GM04504 (cell line): ENCODE data around the gene TMEM170A.
"Not testable (repeated sequence)": the region's sequence is repeated elsewhere in the genome, so short reads cannot be mapped to it uniquely, and the experiment has no call there.

Experiments
- DNase-seq: peaks from one replicate; pipeline ENCODE4 v3.0.0-alpha.2; 2012; ENCODE audit warnings: low read depth

Gene TMEM170A

GRCh38 chr16:75481475-75481874 lies 17.0 kb upstream of the TMEM170A start:
- DNase-seq, result no peak

GRCh38 chr16:75479421-75479990 lies 15.0 kb upstream of the TMEM170A start:
- DNase-seq, result no peak

GRCh38 chr16:75478480-75479345 lies 14.2 kb upstream of the TMEM170A start:
- DNase-seq, result no peak

- no peak for DNase-seq
Measured at GRCh38 chr16:75477680-75478473, 13.4 kb upstream of the TMEM170A start.

GRCh38 chr16:75476817-75477216 lies 12.3 kb upstream of the TMEM170A start:
- no peak for DNase-seq

- no peak for DNase-seq
Measured at GRCh38 chr16:75475420-75475847, 10.9 kb upstream of the TMEM170A start.

- no peak for DNase-seq
Measured at GRCh38 chr16:75472908-75473877, 8.7 kb upstream of the TMEM170A start.

GRCh38 chr16:75471723-75472633 lies 7.5 kb upstream of the TMEM170A start:
- DNase-seq, result no peak

GRCh38 chr16:75466760-75467159 lies 2.3 kb upstream of the TMEM170A start:
- no peak for DNase-seq

- not testable (repeated sequence) for DNase-seq
Measured at GRCh38 chr16:75463389-75464121, 934 bp downstream of the TMEM170A start.

GRCh38 chr16:75462806-75463205 lies 1.7 kb downstream of the TMEM170A start:
- DNase-seq, result no peak

- DNase-seq, result no peak
Measured at GRCh38 chr16:75461575-75461974, 2.9 kb downstream of the TMEM170A start.

- no peak for DNase-seq
Measured at GRCh38 chr16:75460446-75460845, 4.0 kb downstream of the TMEM170A start.

GRCh38 chr16:75459691-75460090 lies 4.8 kb downstream of the TMEM170A start:
- DNase-seq, result no peak

GRCh38 chr16:75458439-75458838 lies 6.0 kb downstream of the TMEM170A start:
- DNase-seq, result no peak

- DNase-seq, result no peak
Measured at GRCh38 chr16:75458029-75458428, 6.5 kb downstream of the TMEM170A start.

- DNase-seq, result no peak
Measured at GRCh38 chr16:75457485-75458021, 6.9 kb downstream of the TMEM170A start.

- no peak for DNase-seq
Measured at GRCh38 chr16:75456971-75457370, 7.5 kb downstream of the TMEM170A start.

GRCh38 chr16:75456486-75456885 lies 8.0 kb downstream of the TMEM170A start:
- DNase-seq, result not testable (repeated sequence)
